ENCODE data around the gene RCAN1.
"Not testable (repeated sequence)": the region's sequence is repeated elsewhere in the genome, so short reads cannot be mapped to it uniquely, and the experiment has no call there.

RCAN1 gene

DNA sequence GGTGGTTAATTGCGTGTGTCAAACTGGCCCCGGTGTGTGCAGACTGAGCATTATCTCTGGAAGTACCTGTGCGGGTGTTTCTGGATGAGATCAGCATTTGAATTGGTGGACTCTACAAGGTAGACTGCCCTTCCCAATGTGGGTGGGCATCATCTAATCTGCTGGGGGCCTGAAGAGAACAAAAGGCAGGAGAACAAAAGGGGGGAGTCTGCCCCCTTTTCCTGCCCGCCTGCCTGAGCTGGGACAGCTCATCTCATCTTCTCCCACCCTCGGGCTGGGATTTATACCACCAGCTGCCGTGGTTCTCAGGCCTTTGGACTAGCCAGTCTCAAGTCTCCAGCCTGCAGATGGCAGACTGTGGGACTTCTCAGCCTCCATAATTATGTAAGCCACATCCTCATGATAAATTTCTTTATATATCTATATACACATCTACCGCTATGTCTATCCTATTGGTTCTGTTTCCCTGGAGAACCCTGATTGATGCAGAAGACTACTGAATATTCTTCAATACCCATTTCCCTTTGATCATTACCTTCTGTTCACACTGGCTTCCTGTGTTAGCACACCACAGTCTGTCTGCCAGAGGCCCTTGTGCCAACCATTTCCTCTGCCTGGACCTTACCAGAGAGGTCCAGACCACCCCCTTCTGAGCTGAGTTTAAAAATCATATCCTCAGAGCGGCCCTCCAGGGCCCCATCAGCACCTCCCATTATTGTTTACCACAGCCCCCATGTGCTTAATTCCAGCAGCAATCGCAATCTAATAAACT lies 25.2 kb downstream of the RCAN1 start:
- in situ Hi-C loops (cut with MboI; ENCODE audit: low sequenced_read_pairs): loop anchor here (5.0 kb wide), 1 partner anchor 47 kb away; no protein-coding TSS in a partner anchor
- Histone ChIP-seq H3K4me3 (no peak overlapping the region), H3K36me3 (replicated peaks) (no peaks in the 10 kb centered on the region), H3K4me1 (no peaks in the 10 kb centered on the region), H3K9me3 (no peaks in the 10 kb centered on the region), H3K27me3 (ENCODE audit: low read depth) (no peaks in the 10 kb centered on the region)
- DNase-seq (ENCODE audit: low spot score in 2 of 2): no peak

GRCh38 chr21:34583926-34584563 lies 30.9 kb downstream of the RCAN1 start:
- no peaks in the 10 kb centered on the region for H3K4me1 ChIP-seq
- in situ Hi-C loops (cut with MboI; ENCODE audit: low sequenced_read_pairs): no loop called here
- no peak for DNase-seq (ENCODE audit: low spot score in 2 of 2)
- no peaks in the 10 kb centered on the region for H3K27me3 ChIP-seq (ENCODE audit: low read depth)
- no peaks in the 10 kb centered on the region for H3K36me3 ChIP-seq (replicated peaks)
- no peaks in the 10 kb centered on the region for H3K9me3 ChIP-seq
- H3K4me3 ChIP-seq: no peak overlapping the region

- DNase-seq (ENCODE audit: low spot score in 2 of 2): no peak
- Histone ChIP-seq H3K36me3 (replicated peaks) (no peaks in the 10 kb centered on the region), H3K4me1 (no peaks in the 10 kb centered on the region), H3K4me3 (no peak overlapping the region), H3K9me3 (no peaks in the 10 kb centered on the region), H3K27me3 (ENCODE audit: low read depth) (no peaks in the 10 kb centered on the region)
- in situ Hi-C loops (cut with MboI; ENCODE audit: low sequenced_read_pairs): no loop called here
These were observed 32.3 kb downstream of the RCAN1 start for GRCh38 chr21:34582506-34583150.

GRCh38 chr21:34580181-34580700 lies 34.7 kb downstream of the RCAN1 start:
- Histone ChIP-seq H3K36me3 (replicated peaks) (no peaks in the 10 kb centered on the region; the same call in 1 of the 2 replicates), H3K9me3 (no peaks in the 10 kb centered on the region), H3K27me3 (ENCODE audit: low read depth) (no peaks in the 10 kb centered on the region), H3K4me1 (no peaks in the 10 kb centered on the region), H3K4me3 (no peak overlapping the region)
- no peak for DNase-seq (ENCODE audit: low spot score in 2 of 2)
- in situ Hi-C loops (cut with MboI; ENCODE audit: low sequenced_read_pairs): no loop called here

DNA sequence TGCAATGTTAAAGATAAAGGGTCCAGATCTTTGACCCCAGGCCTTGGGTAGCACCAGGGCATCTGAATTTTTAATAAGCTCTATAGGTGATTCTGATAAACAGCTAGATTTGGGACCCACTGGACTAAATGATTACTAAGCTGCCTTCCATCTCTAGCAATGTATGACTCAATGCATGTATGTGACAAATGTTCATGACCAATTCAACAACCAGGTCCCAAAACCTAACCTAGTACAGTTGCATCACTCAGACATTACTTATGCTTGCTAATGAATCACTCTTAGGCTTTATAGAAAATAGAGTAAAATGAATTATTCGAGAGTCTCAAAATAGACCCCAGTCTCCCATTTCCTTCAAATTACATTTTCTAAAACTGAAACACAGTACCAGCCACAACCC lies 35.5 kb downstream of the RCAN1 start:
- Histone ChIP-seq H3K4me1 (no peaks in the 10 kb centered on the region), H3K36me3 (replicated peaks) (no peaks in the 10 kb centered on the region; the same call in 1 of the 2 replicates), H3K27me3 (ENCODE audit: low read depth) (no peaks in the 10 kb centered on the region), H3K4me3 (no peak overlapping the region), H3K9me3 (no peaks in the 10 kb centered on the region)
- in situ Hi-C loops (cut with MboI; ENCODE audit: low sequenced_read_pairs): no loop called here
- DNase-seq (ENCODE audit: low spot score in 2 of 2): no peak

- H3K27me3 ChIP-seq (ENCODE audit: low read depth): no peaks in the 10 kb centered on the region
- H3K4me1 ChIP-seq: no peaks in the 10 kb centered on the region
- no peaks in the 10 kb centered on the region; the same call in 1 of the 2 replicates for H3K36me3 ChIP-seq (replicated peaks)
- in situ Hi-C loops (cut with MboI; ENCODE audit: low sequenced_read_pairs): no loop called here
- no peak overlapping the region for H3K4me3 ChIP-seq
- H3K9me3 ChIP-seq: no peaks in the 10 kb centered on the region
- DNase-seq (ENCODE audit: low spot score in 2 of 2): no peak
These were observed 38.8 kb downstream of the RCAN1 start for GRCh38 chr21:34576041-34576511.

GRCh38 chr21:34574601-34575529 lies 40.0 kb downstream of the RCAN1 start:
- in situ Hi-C loops (cut with MboI; ENCODE audit: low sequenced_read_pairs): no loop called here
- H3K27me3 ChIP-seq (ENCODE audit: low read depth): no peaks in the 10 kb centered on the region
- H3K36me3 ChIP-seq (replicated peaks): no peaks in the 10 kb centered on the region; the same call in 1 of the 2 replicates
- no peaks in the 10 kb centered on the region for H3K4me1 ChIP-seq
- DNase-seq (ENCODE audit: low spot score in 2 of 2): no peak
- H3K4me3 ChIP-seq: no peak overlapping the region
- H3K9me3 ChIP-seq: no peaks in the 10 kb centered on the region

DNA sequence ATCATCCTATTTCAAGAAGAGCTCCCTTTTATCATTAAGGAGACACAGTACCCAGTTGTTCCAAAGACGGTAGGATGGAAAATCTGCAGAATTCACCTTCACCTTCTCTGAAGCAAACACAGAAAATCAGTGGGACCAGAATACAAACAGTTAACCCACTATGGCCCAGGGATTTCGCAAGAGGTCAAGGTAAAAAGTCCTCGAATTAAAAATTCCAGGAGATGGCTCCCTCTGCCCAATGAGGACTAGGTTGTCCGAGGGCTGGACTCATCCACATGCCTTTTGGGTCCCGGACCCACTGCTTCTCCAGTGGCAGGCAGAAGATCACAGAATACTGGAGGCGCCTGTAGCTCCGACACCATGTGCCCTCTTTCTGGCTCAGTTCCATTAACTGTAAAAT lies 42.9 kb downstream of the RCAN1 start:
- Histone ChIP-seq H3K36me3 (replicated peaks) (no peaks in the 10 kb centered on the region; the same call in 1 of the 2 replicates), H3K4me3 (no peak overlapping the region), H3K4me1 (no peaks in the 10 kb centered on the region), H3K9me3 (no peaks in the 10 kb centered on the region), H3K27me3 (ENCODE audit: low read depth) (no peaks in the 10 kb centered on the region)
- in situ Hi-C loops (cut with MboI; ENCODE audit: low sequenced_read_pairs): no loop called here
- DNase-seq (ENCODE audit: low spot score in 2 of 2): no peak

DNA sequence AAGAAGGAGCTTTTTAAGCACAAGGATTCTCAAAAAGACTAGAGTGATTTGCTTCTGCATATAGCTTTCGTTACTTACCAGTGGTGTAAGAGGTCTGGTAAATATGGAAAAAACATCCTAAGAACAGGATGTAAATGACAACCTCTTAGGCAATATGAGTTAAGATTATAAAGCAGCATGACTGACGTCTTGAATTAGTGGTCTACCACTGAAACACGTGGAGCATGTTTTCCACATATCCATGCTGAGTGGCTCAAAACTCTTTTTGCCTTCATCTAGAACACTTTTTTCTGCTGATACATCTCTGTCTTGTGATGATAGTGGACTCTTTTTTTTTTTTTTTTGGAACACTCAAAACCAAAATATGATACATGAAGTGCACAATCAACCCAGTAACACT lies 44.6 kb downstream of the RCAN1 start:
- no peaks in the 10 kb centered on the region for H3K9me3 ChIP-seq
- H3K27me3 ChIP-seq (ENCODE audit: low read depth): no peaks in the 10 kb centered on the region
- no peak overlapping the region for H3K4me3 ChIP-seq
- H3K36me3 ChIP-seq (replicated peaks): no peaks in the 10 kb centered on the region
- no peak for DNase-seq (ENCODE audit: low spot score in 2 of 2)
- in situ Hi-C loops (cut with MboI; ENCODE audit: low sequenced_read_pairs): no loop called here
- H3K4me1 ChIP-seq: no peaks in the 10 kb centered on the region

- no peaks in the 10 kb centered on the region for H3K9me3 ChIP-seq
- in situ Hi-C loops (cut with MboI; ENCODE audit: low sequenced_read_pairs): no loop called here
- H3K4me3 ChIP-seq: no peak overlapping the region
- H3K27me3 ChIP-seq (ENCODE audit: low read depth): no peaks in the 10 kb centered on the region
- H3K36me3 ChIP-seq (replicated peaks): no peaks in the 10 kb centered on the region
- no peak for DNase-seq (ENCODE audit: low spot score in 2 of 2)
- H3K4me1 ChIP-seq: no peaks in the 10 kb centered on the region
These were observed 45.4 kb downstream of the RCAN1 start for GRCh38 chr21:34569381-34569979.

- H3K9me3 ChIP-seq; H3K4me1 ChIP-seq; in situ Hi-C loops (cut with MboI; ENCODE audit: low sequenced_read_pairs); H3K36me3 ChIP-seq (replicated peaks); DNase-seq (ENCODE audit: low spot score in 2 of 2); H3K4me3 ChIP-seq; H3K27me3 ChIP-seq (ENCODE audit: low read depth): not testable (repeated sequence)
These were observed 46.1 kb downstream of the RCAN1 start for GRCh38 chr21:34568801-34569200.

DNA sequence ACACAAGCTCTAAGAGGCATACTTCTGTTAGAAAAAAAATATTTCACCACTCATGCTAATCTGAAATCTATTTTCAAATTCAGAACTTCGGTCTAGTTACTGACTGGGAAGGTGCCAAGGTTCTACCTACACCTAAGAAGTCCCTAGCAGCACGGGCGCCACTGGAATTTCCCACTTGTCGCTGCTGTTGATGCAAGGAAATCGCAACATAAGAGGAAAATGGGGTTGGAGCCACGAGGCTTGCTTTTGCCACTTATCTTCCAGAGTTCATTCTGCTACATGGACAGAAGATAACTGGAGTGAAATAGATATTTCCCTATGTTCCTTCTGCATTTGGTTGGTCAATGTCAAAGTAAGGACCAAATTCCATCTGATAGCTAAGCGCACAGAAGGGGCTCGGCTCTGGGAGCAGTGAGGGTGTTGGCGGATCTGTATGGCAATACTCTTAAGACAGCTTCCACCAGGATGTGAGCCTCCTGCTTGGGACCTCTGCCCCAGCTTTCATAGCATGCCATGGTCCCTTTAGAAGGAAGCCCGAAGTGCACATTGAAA lies 47.2 kb downstream of the RCAN1 start:
- Histone ChIP-seq H3K4me3 (no peak overlapping the region), H3K36me3 (replicated peaks) (no peaks in the 10 kb centered on the region), H3K4me1 (no peaks in the 10 kb centered on the region), H3K27me3 (ENCODE audit: low read depth) (no peaks in the 10 kb centered on the region), H3K9me3 (no peaks in the 10 kb centered on the region)
- DNase-seq (ENCODE audit: low spot score in 2 of 2): no peak
- in situ Hi-C loops (cut with MboI; ENCODE audit: low sequenced_read_pairs): no loop called here

All from HAP-1 (cell line).